SIG-M5 (cell line): ENCODE results near the gene MRTFA.

Source experiments
- DNase-seq: peaks from one replicate; lab custom pipeline; 2025; lab: John Stamatoyannopoulos, UW

The MRTFA gene

DNA sequence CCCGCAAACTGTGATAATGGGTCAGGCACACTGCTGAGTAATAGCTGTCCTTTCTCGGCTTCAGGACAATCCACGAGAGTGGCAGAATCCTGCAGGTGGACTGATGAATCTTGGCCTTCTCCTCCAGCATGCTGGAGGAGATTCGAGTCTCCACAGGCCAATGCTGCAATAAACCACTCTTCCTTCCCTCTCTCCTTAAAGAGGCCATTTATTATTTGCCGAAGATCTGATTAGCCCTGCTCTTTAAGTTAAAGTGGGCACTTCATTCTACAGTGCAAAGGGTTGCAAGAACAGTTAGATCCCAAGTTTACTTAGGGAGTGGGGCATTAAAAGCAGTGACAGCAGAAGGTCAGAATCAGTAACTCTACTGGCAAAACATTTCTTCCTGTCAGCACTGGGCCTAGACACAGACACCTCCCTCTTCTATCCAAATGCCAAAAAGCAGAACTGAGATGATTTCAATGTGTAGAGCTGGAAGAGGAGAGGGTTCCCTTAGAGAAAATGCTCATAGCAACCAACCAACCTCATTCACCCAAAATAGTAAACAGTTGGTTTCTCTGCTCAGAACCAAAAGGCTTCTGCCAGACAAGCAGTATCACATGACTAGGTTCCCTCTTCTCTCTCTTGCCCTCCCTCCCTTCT, 144.4 kb downstream of the MRTFA start:
- peak; percentile 86 for DNase-seq

GRCh38 chr22:40487663-40488249, 148.8 kb downstream of the MRTFA start:
- no peak for DNase-seq

DNA sequence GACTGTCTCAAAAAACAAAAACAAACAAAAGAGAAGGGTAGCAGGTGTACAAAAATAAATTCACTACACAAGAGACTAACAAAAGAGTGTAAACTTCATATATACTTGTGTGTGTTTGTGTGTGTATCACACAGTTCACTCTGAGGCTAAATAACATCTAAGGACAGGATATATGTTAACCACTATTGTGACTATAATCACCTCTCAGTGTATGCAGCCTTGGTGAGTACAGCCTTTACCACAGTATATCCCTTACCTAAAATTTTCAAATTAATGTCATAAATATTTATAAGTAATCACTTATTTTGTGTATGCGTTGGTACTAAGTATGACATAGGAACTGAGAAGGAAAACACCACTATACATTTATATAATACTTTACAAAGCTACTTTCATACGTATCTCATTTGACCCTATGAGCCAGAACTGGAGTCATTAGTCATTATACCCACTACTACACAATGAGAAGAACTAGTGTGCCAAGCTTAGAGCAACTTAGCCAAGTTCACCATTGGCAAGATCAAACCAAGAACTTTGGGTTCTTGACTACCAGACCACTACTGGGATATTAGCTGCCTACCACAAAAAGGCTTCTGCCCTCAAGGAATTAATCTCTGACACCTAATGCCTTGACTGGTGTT, 149.4 kb downstream of the MRTFA start:
- DNase-seq: no peak

DNA sequence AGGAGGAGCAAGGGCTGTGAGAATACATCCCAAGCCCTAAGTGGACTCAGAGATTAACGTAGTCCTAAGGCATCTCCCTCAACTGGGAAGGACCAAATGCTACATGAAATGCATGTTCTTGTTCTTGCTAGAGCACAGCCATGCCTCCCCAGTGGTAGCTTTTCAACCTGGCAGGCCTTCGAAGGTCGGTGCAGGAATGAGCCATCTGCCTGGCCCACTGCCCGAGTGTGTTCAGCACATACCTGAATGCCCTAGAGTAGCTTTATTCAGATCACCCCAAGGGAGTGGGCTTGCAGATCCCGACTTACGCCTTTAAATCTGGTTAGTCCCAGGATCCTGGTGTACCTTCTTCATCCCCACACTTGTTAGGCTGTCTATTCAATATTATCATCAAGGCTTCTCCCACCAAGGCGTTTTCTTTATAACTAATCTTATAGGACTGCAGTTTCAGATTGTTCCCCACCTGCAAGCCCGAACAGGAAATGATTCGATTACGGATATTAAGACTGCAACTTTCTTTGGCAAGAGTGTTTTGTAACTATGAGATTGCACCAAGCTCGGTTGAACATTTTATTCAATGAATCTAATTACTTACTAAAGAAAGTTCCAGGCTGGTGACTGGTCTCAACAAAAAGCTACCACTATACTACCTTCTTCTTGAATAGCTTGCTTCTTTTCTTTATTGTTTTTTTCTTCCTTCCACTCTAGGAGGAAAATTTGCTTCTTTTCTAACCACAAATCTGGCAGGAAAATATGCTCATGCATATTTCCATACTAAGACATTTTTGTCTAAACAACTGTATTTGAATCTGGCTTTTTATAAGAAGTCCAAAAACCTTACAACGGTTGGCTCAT, 150.5 kb downstream of the MRTFA start:
- no peak for DNase-seq

GRCh38 chr22:40484906-40485669, 151.4 kb downstream of the MRTFA start:
- DNase-seq: no peak

DNA sequence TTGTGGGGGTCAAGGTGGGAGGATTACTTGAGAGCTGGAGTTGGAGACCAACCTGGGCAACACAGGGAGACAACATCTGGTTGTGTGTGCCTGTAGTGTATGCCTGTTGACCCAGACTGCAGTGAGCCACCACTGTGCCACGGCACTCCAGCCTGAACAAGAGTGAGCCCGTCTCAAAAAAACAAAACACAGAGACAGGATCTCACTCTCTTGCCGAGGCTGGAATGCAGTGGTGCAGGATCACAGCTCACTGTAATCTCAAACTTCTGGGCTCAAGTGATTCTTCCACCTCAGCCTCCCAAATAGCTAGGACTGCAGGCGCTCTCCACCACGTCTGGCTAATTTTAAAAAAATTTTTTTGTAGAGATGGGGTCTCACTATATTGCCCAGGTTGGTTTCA, 153.6 kb downstream of the MRTFA start:
- DNase-seq: no peak

DNA sequence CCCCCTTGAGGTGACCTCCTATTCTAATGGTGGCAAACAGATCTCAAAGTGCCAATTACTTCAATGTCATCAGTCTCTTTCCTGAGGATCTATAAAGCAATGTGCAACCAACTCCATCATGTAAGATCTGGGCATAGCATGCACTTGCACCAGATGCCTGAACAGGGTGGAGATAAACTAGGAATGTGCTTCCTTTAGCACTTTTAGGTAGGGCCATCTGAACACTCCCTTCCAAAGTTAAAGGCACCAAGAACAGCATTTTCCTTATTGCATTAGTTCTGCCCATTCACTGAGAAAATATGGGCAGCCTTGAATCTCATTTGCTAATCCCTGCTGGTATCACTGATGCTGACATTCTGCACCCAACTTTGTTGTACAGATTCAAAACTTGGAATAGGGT, 154.1 kb downstream of the MRTFA start:
- no peak for DNase-seq

DNA sequence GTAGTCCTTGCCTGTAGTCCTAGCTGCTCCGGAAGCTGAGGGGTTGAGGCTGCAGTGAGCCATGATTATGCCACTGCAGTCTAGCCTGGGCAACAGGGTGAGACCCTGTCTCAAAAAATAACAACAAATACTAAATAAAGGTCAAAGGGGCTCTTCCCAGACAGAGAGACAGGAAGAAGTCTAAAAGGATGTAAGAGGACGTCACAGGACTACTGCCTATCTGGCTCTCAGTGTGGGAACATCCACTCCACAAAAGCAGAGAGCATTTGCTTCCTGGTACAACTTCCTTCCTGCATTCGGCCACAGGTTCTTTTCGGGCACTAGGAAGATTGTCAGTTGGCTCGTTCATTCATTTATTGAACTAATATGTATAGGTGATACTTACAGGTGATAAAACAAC, 155.5 kb downstream of the MRTFA start:
- no peak for DNase-seq

DNA sequence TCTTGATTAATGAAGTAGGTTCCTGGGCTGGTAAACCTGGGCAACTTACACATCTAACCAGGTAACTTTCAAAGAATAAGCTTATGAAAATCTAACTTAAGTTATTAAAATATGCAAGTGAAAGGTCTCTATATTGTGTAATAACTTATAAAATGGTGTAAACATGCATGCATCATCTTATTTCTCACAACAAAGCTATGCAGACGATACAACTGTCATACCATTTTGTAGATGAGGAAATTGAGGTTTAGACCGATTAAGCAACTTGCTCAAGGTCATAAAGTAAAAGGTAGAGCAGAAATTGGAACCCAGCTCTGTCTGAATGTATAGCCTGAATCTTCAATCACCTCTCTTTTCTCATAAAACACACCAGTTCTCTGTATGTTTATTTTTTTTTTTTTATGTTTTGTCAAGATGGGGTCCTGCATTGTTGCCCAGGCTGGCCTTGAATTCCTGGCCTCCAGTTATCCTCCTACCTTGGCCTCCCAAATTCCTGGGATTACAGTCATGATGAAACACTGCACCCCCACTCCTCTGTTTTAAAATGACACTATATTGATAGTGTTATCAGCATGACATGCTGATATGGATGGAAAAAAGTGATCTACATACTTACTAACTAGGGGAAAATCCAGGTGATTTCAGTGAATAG, 156.5 kb downstream of the MRTFA start:
- no peak for DNase-seq

DNA sequence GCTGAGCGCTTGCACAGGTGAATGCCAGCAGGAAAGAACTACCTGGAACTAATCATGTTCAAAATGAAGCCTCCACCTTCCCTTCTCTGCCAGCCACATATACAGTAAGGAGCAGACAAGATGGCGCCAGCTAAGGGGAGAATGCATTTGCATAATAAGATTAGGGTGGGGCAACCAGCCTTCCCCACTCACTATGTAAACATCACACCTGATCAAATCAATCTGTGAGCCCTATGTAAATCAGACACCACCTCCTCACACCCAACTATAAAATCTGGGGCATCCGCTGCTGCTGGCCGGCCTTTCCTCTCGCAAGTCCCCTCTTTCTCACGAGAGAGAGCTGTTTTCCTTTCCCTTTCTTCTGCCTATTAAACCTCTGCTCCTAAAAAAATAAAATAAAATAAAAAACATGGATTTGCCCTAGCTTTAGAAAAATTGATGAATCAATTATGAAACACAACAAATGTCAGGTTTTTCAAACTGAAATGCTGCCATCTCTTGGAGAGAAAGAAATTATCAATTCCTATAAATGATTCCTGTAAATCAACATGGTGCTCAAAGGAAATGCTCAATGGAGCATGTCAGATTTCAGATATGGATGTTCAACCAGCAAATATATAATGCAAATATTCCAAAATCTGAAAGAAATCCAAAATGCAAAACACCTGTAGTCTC, 157.3 kb downstream of the MRTFA start:
- DNase-seq: no peak

- DNase-seq: no peak
Observed at GRCh38 chr22:40478338-40479125, 158.0 kb downstream of the MRTFA start.

DNA sequence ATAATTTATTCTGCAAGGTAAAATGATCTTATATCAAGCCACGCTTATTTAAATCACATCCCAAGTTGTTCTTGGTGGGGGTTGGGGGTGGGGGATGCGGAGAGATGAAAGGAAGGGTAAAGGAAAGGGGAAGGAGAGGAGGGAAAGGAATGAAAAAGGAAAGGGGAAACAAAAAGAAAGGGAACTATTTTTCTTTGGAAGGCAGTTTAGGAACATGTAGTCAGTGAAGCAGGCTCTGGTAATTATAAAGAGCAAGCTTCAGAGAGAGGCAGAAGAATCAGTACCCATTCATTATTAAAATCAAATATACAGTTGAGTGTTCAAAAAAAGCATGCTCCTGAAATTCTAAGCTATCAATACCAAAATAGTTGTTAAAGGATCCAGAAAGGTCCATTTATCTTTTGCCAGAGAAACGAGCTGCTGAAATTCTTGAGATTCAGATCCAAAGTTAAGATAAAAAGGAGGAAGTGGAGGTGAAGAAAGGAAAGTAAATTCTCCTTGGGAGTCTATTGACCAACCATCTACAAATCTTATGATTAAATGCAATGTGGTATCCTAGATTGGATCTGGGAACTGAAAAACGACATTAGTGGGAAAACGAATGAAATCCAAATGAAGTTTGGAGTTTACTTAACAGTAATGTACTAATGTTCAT, 158.7 kb downstream of the MRTFA start:
- DNase-seq: no peak

GRCh38 chr22:40476341-40476740, 160.2 kb downstream of the MRTFA start:
- DNase-seq: no peak

GRCh38 chr22:40473703-40474102, 162.8 kb downstream of the MRTFA start:
- no peak for DNase-seq

DNA sequence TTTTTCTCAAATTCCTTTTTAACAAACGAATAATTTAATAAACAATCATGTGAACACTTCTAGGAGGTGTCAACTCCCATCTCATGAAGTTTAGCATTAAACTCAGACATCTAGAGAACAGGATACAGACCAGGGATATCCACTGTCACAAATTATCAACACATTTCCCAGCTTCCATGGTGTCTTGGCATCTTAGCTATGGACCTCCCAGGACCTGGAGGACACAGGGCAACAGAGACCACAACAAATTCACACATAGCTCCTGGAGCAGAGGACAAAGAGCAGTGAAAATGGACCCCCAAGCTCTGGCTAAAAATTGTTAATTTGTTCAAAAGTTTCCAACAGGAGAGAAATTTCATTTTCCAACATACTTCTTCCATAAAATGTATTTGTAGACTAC, 163.9 kb downstream of the MRTFA start:
- no peak for DNase-seq

DNA sequence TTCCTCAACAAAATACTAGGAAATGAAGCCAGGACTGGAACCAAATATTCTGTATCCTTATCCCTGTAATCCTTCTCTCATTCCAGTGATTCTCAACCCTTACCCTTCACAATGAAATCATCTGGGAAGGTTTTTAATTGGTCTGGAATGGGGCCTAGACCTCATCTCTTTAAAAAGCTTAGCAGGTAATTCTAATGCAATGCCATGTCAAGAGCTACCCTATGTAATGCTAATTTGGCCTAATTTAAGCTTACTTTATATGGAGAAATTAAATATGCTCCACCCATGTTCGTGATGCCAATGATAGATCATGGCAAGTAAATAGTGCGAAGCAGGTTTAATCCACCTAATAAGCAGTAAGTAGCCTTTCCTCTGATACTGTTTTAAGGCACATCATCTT, 164.5 kb downstream of the MRTFA start:
- DNase-seq: no peak

DNA sequence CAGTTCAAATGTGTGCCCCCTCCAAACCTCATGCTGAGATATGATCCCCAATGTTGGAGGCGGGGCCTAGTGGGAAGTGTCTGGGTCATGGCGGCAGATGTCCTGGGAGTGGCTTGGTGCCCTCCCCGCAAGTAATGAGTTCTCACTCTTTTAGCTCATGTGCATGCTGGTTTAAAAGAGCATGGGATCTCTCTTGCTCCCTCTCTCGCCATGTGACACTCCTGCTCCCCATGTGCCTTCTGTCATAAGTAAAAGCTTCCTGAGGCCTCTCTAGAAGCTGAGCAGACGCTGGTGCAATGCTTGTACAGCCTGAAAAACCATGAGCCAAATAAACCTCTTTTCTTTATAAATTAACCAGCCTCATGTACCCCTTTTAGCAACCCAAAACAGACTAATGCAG, 167.3 kb downstream of the MRTFA start:
- no peak for DNase-seq

GRCh38 chr22:40468616-40469015, 167.9 kb downstream of the MRTFA start:
- no peak for DNase-seq

GRCh38 chr22:40466976-40467375, 169.5 kb downstream of the MRTFA start:
- no peak for DNase-seq

DNA sequence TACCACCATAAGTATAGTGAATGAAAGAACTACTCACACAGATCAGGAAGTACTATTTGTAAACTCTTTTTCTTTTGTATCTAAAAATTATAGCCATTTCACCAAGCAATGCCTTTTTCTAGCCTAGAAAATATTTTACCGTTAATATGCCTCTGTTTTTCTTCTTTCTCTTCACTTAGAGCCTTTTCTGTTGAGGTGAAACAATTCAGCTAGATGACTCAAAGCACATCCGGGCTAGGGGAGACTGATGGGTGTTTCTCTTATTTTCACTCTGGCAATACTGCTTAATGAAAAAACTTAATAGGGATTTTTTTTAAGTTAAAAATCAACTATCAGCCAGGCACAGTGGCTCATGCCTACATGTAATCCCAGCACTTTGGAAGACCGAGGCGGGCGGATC, 172.8 kb downstream of the MRTFA start:
- DNase-seq: no peak
